ENCODE measurements around the gene USP21. TPM values are rescaled to one million over a fixed set of nuclear protein-coding genes. Genes with fewer than 3 reads are reported as not detected.

The USP21 gene
- 3.2 and 6.2 TPM in 2 replicates for polyA plus RNA-seq

GRCh38 chr1:161159087-161159912 is at the start of gene USP21:
Gene USP21, plus strand, starts transcription at chr1:161159500. Its CDS starts 1,141 bp downstream, at chr1:161160641.

GRCh38 chr1:161117759-161118581 is 41.3 kb upstream of the USP21 start, which contains the start of the genes NIT1 and PFDN2:
Gene NIT1, plus strand, starts transcription at chr1:161118105. Its CDS starts 72 bp downstream, at chr1:161118177.
Gene PFDN2, minus strand, starts transcription at chr1:161118037. Its CDS starts 11 bp downstream, at chr1:161118026.

GRCh38 chr1:161132410-161133219 is 26.7 kb upstream of the USP21 start, which contains the start of gene DEDD:
Gene DEDD, minus strand, starts transcription at chr1:161132667. Its CDS starts 8,205 bp downstream, at chr1:161124462.

GRCh38 chr1:161153682-161154337 is 5.5 kb upstream of the USP21 start, which contains the start of gene UFC1:
Gene UFC1, plus strand, starts transcription at chr1:161153978. Its CDS starts 20 bp downstream, at chr1:161153998.

GRCh38 chr1:161165742-161166668 is 6.7 kb downstream of the USP21 start, which contains the start of gene PPOX:
Gene PPOX, plus strand, starts transcription at chr1:161166426. Its CDS starts 422 bp downstream, at chr1:161166848.

GRCh38 chr1:161177112-161177935 is 18.0 kb downstream of the USP21 start, which contains the start of gene B4GALT3:
Gene B4GALT3, minus strand, starts transcription at chr1:161177507. Its CDS starts 1,447 bp downstream, at chr1:161176060.

GRCh38 chr1:161198897-161199431 is 39.7 kb downstream of the USP21 start, which contains the start of gene ADAMTS4:
Gene ADAMTS4, minus strand, starts transcription at chr1:161199054. Its CDS starts 427 bp downstream, at chr1:161198627.

GRCh38 chr1:161201836-161202712 is 42.8 kb downstream of the USP21 start, which contains the start of gene NDUFS2:
Gene NDUFS2, plus strand, starts transcription at chr1:161202367. Its CDS starts 19 bp downstream, at chr1:161202386.

GRCh38 chr1:161215076-161215475 is 55.8 kb downstream of the USP21 start, which contains the start of gene FCER1G:
Gene FCER1G, plus strand, starts transcription at chr1:161215295. Its CDS starts 27 bp downstream, at chr1:161215322.

Other genes with a start within 250 kb of the USP21 start
- not detected in 2 replicates for gene ITLN2, start 204.7 kb upstream of the USP21 start, polyA plus RNA-seq
- gene F11R, start 138.3 kb upstream of the USP21 start, polyA plus RNA-seq = 0.10 TPM in 1 of 2 replicates, not detected in the other
- 35.1 and 74.9 TPM in 2 replicates for gene TSTD1, start 120.5 kb upstream of the USP21 start, polyA plus RNA-seq
- gene USF1, start 113.5 kb upstream of the USP21 start, polyA plus RNA-seq = 0.36 and 1.1 TPM in 2 replicates
- gene ARHGAP30, start 89.6 kb upstream of the USP21 start, polyA plus RNA-seq = 0.11 TPM in 1 of 2 replicates, not detected in the other
- not detected in 2 replicates for gene NECTIN4, start 69.9 kb upstream of the USP21 start, polyA plus RNA-seq
- 8.0 and 17.1 TPM in 2 replicates for gene KLHDC9, start 61.1 kb upstream of the USP21 start, polyA plus RNA-seq
- gene PFDN2, start 41.5 kb upstream of the USP21 start, polyA plus RNA-seq = 92.1 and 97.1 TPM in 2 replicates
- gene NIT1, start 41.4 kb upstream of the USP21 start, polyA plus RNA-seq = 35.5 and 38.5 TPM in 2 replicates
- gene DEDD, start 26.8 kb upstream of the USP21 start, polyA plus RNA-seq = 27.4 and 28.0 TPM in 2 replicates
- 301 and 305 TPM in 2 replicates for gene UFC1, start 5.5 kb upstream of the USP21 start, polyA plus RNA-seq
- gene PPOX, start 6.9 kb downstream of the USP21 start, polyA plus RNA-seq = 27.6 and 29.5 TPM in 2 replicates
- gene B4GALT3, start 18.0 kb downstream of the USP21 start, polyA plus RNA-seq = 6.5 and 12.7 TPM in 2 replicates
- 0.13 and 0.62 TPM in 2 replicates for gene ADAMTS4, start 39.6 kb downstream of the USP21 start, polyA plus RNA-seq
- 145 and 159 TPM in 2 replicates for gene NDUFS2, start 42.9 kb downstream of the USP21 start, polyA plus RNA-seq
- 2.9 and 7.6 TPM in 2 replicates for gene FCER1G, start 55.8 kb downstream of the USP21 start, polyA plus RNA-seq
- not detected in 2 replicates for gene APOA2, start 64.1 kb downstream of the USP21 start, polyA plus RNA-seq
- 9.1 and 11.9 TPM in 2 replicates for gene TOMM40L, start 66.6 kb downstream of the USP21 start, polyA plus RNA-seq
- gene NR1I3, start 78.7 kb downstream of the USP21 start, polyA plus RNA-seq = 0.23 and 1.4 TPM in 2 replicates
- 5.9 and 7.5 TPM in 2 replicates for gene PCP4L1, start 99.2 kb downstream of the USP21 start, polyA plus RNA-seq
- gene MPZ, start 150.5 kb downstream of the USP21 start, polyA plus RNA-seq = not detected in 2 replicates
- gene SDHC, start 154.9 kb downstream of the USP21 start, polyA plus RNA-seq = 72.3 and 72.8 TPM in 2 replicates
- 0.83 and 1.7 TPM in 2 replicates for gene CFAP126, start 208.4 kb downstream of the USP21 start, polyA plus RNA-seq